HG03280 (cell line): ENCODE measurements around the gene KIF18B.

Experiments
- ATAC-seq: cut with Tn5 transposase; IDR thresholded peaks from one replicate; pipeline ENCODE4 v1.9.1; 2021; ENCODE audit warnings: mild to moderate bottlenecking, moderate library complexity; ENCODE audit not compliant: unreplicated experiment

KIF18B gene

GRCh38 chr17:44947461-44948314 is at the start of gene KIF18B:
TSS of gene KIF18B (minus strand) at chr17:44947773. CDS start at chr17:44936344, 11,429 bp downstream.
- peak; percentile 92 for ATAC-seq

- no peak for ATAC-seq
Measured at GRCh38 chr17:44996304-44996703, 48.7 kb upstream of the KIF18B start.

GRCh38 chr17:44995436-44996001 is 47.9 kb upstream of the KIF18B start:
- no peak for ATAC-seq

GRCh38 chr17:44992242-44992939 is 44.8 kb upstream of the KIF18B start:
- no peak for ATAC-seq

GRCh38 chr17:44990994-44991393 is 43.4 kb upstream of the KIF18B start:
- ATAC-seq: no peak

GRCh38 chr17:44989552-44990138 is 42.1 kb upstream of the KIF18B start:
- no peak for ATAC-seq

GRCh38 chr17:44988044-44988942 is 40.7 kb upstream of the KIF18B start:
- no peak for ATAC-seq

GRCh38 chr17:44983563-44983962 is 36.0 kb upstream of the KIF18B start:
- no peak for ATAC-seq

- ATAC-seq: no peak
Measured at GRCh38 chr17:44982113-44982702, 34.6 kb upstream of the KIF18B start.

- ATAC-seq: no peak
Measured at GRCh38 chr17:44981221-44981968, 33.8 kb upstream of the KIF18B start.

- no peak for ATAC-seq
Measured at GRCh38 chr17:44979426-44979995, 31.9 kb upstream of the KIF18B start.

- no peak for ATAC-seq
Measured at GRCh38 chr17:44978807-44979206, 31.2 kb upstream of the KIF18B start.

GRCh38 chr17:44977814-44978550 is 30.4 kb upstream of the KIF18B start:
- no peak for ATAC-seq

- ATAC-seq: no peak
Measured at GRCh38 chr17:44977065-44977464, 29.5 kb upstream of the KIF18B start.

- ATAC-seq: no peak
Measured at GRCh38 chr17:44976206-44976605, 28.6 kb upstream of the KIF18B start.

GRCh38 chr17:44972953-44973352 is 25.4 kb upstream of the KIF18B start:
- ATAC-seq: no peak

- ATAC-seq: no peak
Measured at GRCh38 chr17:44971776-44972483, 24.4 kb upstream of the KIF18B start.
